Astrocyte (in vitro differentiated cells and primary cell): ENCODE measurements around the gene NTRK1.

Experiments used
- EZH2 ChIP-seq: IDR thresholded peaks from 2 replicates; pipeline ENCODE4 v1.6.1; 2012; ENCODE audit warnings: mild to moderate bottlenecking, low read length, inconsistent platforms; ENCODE audit not compliant: insufficient read depth
- TF ChIP-seq, protein P1 (sequence below): IDR thresholded peaks from 2 replicates; pipeline ENCODE4 v1.5.1; 2011; ENCODE audit warnings: low read depth, mild to moderate bottlenecking, inconsistent platforms, low read length, moderate library complexity; ENCODE audit not compliant: insufficient read depth

- TF ChIP-seq, protein P1, sequence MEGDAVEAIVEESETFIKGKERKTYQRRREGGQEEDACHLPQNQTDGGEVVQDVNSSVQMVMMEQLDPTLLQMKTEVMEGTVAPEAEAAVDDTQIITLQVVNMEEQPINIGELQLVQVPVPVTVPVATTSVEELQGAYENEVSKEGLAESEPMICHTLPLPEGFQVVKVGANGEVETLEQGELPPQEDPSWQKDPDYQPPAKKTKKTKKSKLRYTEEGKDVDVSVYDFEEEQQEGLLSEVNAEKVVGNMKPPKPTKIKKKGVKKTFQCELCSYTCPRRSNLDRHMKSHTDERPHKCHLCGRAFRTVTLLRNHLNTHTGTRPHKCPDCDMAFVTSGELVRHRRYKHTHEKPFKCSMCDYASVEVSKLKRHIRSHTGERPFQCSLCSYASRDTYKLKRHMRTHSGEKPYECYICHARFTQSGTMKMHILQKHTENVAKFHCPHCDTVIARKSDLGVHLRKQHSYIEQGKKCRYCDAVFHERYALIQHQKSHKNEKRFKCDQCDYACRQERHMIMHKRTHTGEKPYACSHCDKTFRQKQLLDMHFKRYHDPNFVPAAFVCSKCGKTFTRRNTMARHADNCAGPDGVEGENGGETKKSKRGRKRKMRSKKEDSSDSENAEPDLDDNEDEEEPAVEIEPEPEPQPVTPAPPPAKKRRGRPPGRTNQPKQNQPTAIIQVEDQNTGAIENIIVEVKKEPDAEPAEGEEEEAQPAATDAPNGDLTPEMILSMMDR = no peak
- no peak for TF ChIP-seq EZH2
Measured at GRCh38 chr1:156812293-156812990, 48.2 kb upstream of the NTRK1 start.
